ENCODE results near the gene MYO3A.
"Not testable (repeated sequence)": the region's sequence is repeated elsewhere in the genome, so short reads cannot be mapped to it uniquely, and the experiment has no call there.

MYO3A gene

DNA sequence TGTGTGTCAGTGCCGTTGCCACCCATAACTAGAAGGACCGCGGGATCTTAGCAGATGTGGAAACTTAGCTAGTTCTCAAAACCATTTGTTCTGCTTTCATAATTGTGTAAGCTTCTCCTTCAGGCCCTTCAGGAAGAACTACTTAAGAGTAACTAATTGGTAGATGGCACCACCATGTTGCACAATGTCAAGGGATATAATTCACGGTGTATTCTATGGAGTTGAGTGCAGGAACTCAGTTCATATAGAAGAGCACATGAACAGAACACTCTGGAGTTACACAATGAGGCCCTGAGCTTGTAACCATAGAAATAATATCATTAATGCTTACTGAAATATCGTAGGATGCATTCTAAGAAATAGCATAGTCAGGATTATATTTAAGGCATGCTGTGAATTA is 156.0 kb downstream of the MYO3A start:
- no peak for DNase-seq

DNA sequence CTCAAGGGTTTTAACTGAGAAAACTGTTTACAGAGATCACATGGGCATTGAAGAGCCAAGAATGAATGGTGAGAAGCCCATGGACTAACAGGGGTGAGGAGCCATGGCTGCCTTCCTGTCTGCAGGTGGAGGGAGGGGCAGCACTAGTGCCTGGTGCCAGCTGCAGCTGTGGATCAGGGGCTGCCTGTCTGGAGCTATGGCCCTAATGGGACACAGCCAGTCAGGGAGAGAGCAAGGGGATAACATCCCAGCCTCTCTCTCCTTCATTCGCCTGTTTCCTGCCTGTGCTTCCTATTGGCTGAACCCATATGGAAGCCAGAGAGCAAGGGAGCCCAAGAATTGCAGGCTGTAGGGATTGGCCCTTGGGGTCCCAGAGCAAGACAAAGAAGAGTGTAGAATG is 156.7 kb downstream of the MYO3A start:
- DNase-seq = no peak

DNA sequence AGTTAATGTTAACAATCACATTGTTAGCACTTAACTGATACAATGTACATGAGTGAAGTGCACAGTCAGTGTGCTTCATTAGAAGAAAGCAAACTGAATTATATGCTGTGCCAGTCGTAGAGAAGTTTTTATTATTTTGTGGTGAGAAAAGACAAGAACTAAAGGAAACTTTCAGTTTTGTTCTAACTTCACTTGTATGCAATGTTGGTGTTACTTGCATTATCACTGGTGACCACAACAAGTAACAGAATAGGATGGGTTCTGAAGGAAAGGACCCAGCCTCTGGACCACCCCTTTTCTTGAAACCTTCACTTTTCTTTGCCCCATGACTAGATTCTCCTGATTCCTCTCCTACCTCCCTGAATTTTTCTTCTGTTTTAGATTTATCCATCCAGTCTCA is 159.2 kb downstream of the MYO3A start:
- DNase-seq = no peak

DNA sequence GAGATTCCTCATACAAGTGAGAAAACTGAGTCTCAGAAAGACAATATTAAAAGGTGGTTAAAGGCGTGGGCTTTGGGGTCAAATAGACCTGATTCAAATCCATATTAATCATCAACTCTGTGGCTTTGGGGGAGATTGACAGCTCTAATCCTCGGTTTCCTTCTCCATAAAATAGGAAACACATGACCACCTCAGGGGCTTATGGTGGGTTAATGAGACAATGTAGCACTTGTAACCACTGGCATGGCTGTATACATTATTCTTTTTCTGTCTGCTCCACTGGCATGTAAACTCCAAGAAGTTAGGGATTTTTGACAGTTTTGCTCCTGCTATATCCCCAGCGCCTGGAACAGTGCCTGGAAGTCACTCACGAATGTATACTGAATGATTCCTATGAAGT is 161.8 kb downstream of the MYO3A start:
- no peak for DNase-seq

DNA sequence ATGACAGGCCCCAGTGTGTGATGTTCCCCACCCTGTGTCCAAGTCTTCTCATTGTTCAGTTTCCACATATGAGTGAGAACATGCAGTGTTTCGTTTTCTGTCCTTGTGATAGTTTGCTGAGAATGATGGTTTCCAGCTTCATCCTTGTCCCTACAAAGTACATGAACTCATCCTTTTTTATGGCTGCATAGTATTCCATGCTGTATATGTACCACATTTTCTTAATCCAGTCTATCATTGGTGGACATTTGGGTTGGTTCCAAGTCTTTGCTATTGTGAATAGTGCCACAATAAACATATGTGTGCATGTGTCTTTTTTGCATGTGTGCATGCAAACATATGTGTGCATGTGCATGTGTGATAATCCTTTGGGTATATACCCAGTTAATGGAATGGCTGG is 163.5 kb downstream of the MYO3A start:
- not testable (repeated sequence) for DNase-seq

DNA sequence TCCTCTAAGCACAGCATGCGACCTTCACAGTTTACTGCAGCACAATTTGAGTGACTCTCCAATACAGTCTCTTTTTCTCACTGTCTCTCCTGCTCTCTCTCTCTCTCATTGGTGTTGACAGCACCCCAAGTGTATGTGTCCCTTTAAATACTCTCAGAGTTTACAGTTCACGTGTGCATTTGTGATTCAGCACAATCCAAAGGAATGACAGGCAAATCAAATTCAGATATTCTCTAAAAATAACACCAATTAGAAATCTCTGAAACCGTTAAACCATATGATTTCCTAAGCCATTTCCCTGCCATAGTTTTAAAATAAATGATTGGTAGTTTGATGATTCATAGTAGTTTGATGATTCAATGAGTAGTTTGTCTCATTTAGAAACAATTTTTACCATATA is 178.5 kb downstream of the MYO3A start:
- no peak for DNase-seq

DNA sequence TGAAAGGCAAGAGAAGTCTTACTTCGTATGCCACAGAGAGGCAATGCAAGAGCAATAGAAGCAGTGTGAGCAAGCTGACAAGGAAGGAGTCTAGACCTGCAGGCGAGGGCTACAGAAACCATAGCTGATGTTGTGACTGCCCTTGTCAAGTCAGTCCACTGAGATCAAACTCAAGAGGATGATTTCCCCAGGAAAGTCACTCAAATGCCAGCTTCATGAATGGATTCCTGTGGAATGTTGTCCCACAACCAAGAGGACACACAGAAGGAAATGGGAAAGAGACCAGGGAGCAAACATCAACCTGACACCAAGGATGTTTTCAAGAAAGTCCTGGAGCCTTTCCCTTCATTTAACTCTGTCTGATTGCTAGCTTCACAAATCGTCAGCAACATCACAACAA is 204.6 kb downstream of the MYO3A start:
- DNase-seq = no peak

DNA sequence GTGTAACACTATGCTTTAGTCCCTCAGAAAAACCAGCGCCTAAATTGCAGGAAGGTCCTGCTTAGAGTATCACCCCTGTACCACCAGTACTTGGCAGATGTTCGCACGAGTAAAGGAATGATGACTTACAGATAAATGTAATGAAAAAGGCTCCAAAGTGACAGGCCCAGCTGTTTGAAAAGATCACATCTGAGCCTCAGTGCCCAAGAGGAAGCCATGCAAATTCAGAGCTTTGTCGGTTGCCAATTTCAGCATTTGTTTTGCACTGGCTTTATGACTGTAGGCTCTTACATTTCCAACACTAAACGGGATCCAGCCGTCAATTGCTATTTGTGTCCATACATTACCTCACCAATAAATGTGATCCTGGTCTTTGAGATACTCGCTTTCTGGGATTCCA is 222.0 kb downstream of the MYO3A start:
- DNase-seq = no peak

DNA sequence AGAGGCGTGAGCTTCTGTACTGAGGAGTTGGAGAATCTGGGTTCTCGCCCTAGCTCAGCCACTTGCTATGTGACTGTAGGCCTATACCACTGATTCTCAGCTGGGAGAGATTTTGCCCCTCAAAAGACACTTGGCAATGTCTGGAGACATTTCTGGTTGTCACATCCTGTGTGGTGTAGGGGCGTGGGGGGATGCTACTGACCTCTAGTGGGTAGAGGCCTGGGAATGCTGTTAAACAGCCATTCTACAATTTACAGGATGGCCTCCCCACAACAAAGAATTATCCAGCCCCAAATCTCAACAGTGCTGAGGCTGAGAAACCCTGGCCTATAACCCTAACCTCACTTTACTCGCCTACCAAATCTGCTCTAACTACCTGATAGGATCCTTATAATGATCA is 223.7 kb downstream of the MYO3A start:
- DNase-seq = no peak

DNA sequence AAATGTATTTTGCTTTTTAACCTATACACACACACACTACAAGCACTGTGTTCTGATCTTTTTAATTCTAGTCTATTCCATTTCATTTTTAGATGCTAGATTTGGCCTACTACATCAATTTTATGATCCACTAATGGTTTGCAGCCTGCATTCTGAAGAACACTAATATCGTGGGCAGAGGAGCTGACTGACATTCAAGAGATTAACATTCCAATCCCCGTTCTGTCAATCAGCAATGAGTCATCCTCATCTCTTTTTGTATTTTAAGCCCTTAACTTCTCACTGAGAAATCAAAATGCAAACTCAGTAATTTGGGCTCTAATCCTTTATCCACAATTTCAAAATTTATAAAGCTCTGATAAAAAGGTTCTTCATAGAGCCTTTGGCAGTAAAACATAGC is 235.4 kb downstream of the MYO3A start:
- DNase-seq = no peak

DNA sequence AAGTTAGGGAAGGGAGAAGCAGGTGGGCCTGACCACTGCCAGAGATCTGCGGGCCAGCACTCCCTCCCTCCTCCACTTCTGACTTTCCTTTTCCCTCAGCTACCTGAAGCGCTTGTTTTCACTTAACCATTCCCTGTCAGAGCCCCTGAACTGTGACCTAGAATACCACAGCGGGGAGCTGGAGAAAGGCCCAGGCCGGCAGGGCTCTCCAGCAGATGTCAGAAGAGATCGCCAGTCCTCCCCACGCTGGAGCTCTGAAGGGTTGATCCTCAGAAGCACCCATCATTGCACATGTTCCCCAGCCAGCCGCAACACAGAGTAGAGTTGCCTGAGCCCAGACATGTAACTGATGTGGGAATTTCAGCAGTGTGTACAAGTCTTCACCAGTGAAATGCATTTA is 238.1 kb downstream of the MYO3A start:
- DNase-seq = no peak

DNA sequence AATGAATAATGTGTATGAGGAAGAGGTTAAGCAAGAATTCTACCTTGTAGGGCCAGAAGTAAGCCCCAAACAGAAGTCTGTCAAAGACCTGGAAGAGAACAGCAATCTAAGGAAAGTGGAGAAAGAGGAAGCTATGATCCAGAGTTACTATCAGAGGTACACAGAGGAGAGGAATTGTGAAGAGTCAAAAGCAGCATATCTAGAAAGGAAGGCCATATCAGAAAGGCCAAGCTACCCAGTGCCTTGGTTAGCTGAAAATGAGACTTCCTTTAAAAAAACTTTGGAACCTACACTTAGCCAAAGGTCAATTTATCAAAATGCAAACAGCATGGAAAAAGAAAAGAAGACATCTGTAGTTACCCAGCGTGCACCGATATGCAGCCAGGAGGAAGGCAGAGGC is 239.8 kb downstream of the MYO3A start:
- no peak for DNase-seq

DNA sequence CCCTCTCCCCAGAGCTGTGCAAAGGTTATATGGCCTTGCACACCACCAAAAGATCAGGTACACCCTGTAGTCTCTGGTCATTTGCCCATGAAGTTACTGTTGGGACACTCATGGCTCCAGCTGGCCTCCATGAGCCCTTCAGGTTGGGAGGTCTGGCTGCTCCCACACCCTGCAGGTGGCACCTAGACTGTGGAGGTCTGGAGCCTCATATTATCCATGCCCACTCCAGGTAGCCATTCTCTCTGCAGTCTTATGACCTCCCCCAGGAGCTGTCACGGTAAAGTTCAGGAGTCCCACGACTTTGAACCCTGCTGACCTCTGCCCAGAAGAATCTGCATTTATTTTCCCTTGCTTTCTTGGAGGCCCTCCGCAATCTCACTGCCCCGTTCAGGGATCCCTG is 243.3 kb downstream of the MYO3A start:
- no peak for DNase-seq

DNA sequence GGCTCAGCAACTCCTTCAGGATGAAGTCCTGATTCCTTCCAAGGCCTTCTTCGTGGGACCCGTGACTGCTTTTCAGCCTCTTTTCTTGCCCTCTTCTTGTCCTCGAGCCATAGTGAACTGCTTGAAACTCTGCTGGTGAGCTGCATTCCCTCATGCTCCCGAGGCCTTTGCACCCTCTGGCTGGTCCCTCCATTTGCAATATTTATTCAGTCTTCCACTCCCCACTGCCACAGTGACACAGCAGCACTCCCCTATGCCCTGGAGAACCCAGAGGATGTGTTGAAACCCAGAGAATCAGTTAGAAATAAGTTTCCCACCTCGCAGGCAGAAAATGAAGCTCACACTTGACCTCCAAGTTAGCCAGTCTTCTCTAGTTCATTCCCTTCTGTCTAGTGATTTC is 260.2 kb downstream of the MYO3A start:
- DNase-seq = no peak

DNA sequence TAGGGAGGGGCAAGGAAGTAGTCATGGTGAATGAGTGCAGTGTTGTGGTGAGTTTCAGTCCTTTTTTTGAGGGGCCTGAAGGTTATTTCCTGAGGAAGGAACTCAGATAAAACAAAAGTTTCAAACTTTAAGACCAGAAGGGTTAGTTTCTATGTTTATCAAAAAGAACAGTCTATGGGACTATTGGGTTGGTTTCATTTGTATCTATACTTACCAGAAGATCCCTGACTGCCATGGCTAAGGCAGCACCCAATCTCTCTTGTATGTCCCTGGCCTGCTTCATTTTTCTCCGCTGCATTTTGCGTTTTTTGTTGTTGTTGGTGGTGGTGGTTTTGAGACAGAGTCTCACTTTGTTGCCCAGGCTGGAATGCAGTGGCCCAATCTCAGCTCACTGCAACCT is 263.2 kb downstream of the MYO3A start:
- no peak for DNase-seq

DNA sequence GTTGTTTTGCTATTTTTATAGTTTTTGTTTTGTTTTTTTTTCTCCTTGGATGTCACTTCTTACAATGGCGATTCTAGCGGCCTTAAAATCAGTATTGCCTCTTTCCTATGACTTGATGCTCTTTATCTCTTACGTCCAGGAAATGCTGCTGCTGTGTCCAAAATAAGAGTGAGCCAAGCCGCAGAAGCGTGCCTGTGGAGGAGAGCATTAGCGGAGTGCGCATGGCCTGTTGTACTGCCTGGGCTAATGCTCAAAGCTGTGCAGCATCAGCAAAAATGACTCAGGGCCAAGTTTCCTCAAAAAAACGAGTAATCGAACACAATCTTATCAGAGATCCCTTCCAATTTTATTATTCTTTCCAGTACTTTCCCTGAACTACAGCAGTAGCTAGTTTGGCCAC is 264.1 kb downstream of the MYO3A start:
- no peak for DNase-seq

DNA sequence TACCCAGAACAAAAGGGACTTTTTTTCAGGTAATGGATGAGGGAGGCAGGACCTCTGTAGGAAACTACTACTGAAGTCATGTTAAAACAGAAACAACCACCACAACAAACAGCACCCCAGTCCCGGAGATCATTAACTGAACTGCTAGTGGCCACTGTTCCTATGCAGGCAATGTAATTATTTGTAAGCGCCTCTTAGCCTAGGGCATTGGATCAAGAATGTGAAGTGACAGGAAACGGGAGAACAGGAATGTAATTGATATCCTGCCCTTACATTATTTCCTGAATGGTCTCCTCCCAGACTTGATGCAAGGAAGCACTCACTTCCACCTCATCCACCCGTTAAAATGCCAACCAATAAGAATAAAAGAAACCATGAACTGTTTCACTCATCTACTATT is 265.8 kb downstream of the MYO3A start:
- DNase-seq = no peak

DNA sequence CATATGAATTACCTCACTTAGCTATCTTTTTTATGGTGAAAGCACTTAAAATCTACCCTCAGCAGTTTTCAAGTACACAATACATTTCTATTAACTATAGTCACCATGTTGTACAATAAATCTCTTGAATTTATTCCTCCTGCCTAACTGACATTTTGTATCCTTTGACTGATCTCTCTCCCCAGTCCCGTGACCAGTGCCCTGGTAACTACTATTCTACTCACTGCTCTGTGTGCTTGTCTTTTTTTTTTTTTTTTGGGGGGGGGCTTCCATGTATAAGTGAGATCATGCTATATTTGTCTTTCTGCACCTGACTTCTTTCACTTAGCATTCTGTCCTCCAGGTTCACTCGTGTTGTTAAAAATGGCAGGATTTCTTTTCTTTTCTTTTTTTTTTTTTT is 271.2 kb downstream of the MYO3A start:
- DNase-seq = no peak

DNA sequence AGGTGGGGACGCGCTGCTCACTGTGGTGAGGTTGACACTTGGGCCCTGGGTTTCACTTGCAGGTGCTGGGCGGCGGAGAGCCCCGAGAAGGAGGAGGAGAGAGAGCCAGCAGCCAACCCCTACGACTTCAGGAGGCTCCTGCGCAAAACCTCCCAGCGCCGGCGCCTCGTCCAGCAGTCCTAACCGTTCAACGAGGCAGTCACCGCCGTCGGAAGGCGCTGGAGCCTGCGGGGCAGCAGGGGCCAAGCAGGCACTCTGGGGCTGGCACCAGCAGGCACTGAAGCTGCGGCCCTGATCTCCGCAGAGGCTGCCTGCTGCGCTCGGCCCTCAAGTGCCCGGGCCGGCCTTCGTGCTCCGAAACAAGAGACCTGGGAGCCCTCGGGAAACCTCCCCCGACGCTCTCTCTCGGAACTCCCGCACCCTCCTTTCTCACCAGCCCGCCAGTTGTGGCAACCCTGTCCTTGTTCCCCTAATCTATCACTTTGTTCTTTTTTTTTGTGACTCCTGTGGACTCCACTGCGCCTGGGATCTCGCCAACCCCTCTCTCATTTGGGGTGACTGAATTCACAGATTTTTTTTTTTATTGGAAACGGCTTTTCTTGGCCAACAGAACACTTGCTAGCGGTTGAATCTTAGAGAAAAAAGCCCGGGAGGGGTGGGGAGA is 277.9 kb downstream of the MYO3A start:
- peak; percentile 43 for DNase-seq

DNA sequence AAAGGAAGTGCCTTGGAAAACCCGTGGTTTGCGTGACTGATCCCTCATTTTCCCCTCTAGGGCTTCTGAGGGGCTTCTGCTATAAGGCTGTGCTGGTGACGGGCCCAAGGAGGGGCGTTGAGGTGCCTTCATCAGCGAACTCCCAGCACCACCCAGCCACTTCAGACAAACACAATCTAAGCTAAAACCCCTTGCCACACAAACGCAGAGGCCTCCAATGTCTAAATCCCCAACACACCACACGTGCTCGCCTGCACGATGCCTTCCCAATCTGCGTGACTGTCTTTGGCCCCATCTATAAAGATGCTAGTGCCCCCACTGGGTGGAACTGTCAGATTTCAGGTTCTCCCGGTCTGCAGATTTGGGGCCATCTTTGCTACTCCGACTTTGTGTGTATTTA is 278.5 kb downstream of the MYO3A start:
- no peak for DNase-seq

DNA sequence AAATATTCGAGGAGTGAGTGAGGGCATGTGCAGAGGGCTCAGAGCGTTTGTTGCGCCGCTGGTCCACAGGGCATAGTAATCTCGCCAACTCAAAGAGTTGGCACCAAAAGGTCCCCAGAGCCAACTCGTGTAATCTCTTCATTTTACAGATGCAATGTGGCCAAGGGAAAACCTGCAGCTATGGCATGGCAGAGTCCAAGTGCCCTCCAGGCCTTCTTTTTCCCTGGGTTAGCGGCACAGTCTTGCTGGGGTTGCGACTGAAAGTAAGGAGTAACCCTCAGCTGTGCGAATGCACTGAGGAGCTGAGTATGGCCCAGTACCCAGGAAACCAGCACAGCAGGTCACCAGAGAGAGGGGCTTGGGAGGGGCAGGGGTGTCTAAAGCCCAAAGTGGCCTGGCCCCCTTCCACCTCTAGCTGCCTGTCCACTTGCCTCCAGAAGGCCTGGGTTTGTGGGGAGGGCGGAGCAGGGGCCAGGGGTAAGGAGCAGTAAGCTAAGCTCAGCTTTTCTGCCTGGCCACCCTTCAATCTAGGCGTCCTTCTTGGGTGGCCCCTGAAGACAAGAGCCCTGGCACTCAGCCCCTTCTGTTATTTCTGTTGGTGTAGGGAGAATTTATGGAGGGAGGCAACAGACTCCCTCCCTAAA is 279.2 kb downstream of the MYO3A start:
- DNase-seq = peak; percentile 70

DNA sequence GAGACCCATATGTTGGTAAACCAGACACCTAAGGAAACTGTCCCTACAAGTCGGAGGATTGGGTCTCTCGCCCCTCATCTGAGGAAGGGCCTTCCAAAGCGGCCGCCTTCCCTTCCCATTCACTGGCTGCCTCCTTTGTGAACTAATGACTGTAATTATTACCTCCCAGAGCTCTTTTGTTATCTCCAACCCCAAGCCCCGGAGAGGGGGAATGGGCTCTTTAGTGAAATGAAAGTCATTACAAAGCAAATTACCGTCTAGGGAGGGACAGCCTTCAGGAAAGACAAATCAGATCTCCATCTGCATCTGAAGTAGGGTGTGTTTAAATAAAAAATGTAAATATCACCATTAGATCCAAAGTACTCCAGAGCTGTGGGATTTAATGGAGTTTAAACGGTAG is 280.0 kb downstream of the MYO3A start:
- DNase-seq = peak; percentile 86

DNA sequence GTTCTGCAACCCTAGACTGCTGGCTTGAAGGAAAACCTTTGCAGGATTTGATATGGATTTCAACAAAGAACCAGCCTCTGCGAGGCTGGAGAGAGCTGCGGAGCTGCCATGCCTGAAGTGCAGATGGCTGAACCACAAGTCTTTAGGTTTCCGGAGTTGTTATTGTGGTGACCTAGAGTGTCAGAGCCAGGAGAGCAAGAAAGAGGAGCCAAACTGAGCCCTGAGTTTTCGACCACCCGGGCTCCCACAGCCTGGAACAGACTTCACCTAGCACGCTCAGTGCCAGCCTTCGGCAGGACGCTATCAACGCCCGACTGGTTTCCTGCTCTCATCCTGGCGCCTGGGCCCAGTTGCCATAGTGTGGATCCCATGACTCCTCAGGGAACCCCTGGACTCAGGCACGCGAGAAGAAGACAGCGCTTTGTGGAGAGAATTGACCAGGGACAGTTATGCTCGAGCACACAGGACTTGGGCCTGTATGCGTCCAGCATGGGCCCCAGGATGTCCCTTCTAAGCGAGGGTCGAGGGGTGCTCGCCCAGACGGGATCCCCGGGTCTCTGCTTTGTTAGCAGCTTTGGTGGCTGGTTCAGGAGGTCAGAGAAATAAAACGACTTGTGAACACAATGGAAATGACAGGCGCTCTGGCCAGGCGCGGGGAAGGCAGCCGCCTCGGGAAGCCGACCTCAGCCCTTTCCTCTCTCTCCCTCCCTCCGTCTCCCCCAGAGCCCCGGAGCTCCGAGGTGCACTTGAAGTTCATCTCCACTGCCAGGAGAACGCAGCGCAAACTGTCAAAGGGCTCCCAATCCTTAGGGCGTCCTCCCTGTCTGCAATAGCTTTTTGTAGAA is 280.7 kb downstream of the MYO3A start:
- DNase-seq = peak; percentile 77

DNA sequence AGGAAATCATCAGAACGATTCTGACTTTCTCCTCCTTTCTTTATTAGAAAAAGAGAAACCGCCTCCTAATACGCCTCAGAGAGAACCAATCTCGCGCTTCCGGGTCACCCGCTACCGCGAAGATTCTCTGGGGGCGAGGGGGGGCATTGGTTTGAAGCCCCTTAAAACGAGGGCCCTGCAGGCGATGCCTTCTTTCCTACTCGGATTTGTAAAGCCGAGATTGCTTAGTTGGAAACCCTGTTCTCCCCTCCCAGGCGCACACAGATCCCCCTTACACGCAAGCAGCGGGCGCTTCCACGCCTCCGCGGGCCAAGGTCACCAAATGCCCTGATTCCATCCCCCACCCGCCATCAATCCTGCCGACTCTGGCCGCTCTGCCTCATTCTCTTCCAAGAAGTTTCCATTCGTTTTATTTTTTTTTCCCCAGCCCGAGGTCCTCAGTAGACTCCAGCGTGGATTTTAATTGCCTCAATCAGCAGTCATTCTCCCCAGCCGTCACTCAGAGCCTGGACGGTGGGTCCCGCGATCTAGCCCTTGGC is 281.4 kb downstream of the MYO3A start:
- no peak for DNase-seq

Data from eye (tissue), 1 donor.